Amygdala (tissue), 56 donors: ENCODE measurements around the gene REXO1.

ENCODE experiments used
- DNase-seq, 56 donors: peaks; one replicate each; lab custom pipeline; 2025; lab: John Stamatoyannopoulos, UW

The REXO1 gene

DNA sequence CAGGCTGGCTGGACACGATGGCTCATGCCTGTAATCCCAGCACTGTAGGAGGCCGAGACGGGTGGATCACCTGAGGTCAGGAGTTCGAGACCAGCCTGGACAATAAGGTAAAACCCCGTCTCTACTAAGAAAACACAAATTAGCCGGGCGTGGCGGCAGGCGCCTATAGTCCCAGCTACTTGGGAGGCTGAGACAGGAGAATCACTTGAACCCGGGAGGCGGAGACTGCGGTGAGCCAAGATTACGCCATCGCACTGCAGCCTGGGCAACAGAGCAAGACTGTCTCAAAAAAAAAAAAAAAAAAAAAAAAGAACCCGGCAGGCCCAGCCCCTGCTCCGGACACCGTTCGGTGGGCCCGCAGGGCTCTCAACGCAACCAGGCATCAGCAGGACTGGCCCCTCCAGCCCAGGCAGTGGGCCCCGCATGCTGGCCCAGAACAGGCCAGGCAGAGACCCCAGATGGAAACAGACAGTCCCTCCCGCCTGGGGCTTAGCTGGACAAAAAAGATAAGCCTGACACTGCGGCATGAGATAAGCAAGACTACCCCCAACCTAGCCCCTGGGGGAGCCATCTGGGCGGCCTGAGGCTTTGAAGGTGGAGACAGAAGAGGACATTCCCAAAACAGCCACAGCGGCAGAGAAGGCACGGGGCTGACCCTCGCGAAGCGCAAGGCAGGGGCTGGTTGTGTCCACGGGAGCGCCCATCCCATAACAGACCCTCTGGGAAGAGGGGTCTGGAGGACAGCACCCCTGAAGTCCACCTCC lies 11.6 kb downstream of the REXO1 start:
- DNase-seq = no peak

GRCh38 chr19:1833540-1833939 lies 14.7 kb downstream of the REXO1 start:
- DNase-seq = peak in 26 of 56 donors; percentile 4 to 67 (median 37)

DNA sequence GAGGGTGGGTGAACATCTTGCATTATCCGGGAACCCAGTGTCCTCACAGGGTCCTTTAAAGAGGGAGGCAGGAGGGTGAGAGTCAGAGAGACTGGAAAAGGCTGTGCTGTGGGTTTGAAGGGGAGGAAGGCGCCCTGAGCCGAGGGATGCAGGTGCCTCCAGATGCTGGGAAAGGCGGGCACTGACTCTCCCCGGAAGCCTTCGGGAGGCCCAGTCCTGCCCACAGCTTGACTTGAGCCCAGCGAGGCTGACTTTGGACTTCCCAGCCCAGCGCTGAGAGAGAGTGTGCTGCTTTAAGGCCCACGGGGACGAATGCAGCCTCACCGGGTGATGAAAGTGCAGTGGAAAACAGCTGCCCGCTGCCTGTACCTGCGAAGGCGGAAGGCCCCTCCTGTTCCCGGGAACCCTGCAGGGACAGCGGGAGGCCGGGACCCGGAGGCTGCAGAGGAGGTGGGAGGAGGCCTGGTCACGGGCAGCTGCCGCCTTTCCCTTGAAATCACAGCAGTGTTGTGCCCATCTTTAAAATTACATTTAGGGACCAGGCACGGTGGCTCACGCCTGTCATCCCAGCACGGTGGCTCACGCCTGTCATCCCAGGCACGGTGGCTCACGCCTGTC lies 16.1 kb downstream of the REXO1 start:
- no peak for DNase-seq

GRCh38 chr19:1830978-1831377 lies 17.3 kb downstream of the REXO1 start:
- DNase-seq = no peak

DNA sequence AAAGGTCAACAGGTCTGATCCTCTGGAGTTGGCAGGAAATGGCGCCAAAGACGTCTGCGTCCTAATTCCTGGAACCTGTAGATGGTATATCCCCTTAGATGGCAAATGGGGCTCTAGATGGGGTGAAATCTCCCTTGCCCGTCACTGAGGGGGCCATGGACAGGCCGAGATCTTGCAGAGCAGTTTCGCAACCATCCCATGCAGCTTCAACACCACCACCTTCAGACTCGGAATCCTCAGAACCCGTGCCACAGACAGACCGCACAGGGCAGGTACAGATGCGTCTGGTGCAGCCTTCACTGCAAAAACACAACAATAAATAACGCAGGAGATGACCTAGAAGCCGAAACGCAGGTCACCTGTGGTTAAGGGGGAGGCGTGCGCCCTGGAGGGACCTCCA lies 17.7 kb downstream of the REXO1 start:
- DNase-seq = no peak

DNA sequence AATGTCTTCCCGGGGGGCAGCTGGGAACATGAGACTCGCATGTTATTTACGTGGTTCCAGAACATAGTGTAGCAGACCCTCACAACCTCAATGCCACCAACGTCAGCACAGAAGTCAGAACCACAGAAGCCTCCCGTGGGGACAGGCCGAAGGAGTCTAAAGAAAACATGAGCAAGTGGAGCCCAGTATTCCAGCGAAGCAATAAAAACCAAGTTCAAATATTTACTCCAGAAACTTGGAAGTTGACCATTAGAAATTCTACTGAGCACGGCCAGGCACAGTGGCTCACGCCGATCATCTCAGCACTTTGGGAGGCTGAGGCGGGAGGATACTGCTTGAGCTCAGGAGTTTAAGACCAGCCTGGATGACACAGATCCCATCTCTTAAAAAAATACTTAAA lies 18.3 kb downstream of the REXO1 start:
- DNase-seq = no peak

DNA sequence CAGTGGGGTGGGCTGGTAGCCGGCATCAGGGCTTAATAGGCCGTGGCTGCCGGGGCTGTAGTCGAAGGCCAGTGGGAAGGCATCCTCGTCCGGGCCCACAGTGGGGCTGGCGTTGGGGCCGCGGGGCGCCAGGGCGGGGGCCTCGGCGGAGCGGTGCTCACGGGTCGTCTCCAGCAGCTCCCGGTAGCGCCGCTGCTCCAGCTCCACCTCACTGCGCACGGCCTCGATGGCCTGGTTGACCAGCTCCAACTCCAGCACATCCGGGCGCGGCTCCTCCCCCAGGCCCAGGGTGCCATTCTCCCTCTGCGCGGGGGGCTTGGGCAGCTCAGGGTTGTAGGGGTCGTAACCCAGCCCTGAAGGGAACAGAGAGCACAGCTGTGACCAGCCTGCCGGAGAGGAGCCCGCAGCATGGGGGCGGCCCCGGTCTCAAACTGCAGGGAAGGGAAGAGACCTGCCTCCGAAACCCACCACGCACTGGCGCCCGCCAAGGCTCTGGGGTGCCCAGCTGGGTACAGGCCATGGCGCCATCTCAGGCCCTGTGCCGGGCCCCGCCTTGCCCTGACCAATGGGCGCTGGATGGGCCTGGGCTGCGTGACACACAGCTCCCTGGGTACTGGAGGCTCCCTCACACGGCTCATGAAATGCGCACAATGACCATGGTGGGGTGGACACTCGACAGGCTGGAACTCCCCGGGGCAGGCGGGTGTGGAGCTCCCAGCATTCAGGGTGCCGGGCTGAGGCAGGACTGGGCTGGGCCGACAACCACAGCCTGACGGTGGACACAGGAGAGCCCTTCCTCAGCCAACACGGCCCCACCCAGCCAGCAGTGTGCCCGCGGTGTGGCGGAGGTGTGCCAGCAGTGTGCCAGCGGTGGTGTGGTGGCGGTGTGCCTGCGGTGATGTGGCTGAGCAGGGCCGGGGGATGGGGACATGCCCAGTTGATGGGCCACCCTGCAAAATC lies 19.7 kb downstream of the REXO1 start:
- no peak for DNase-seq

GRCh38 chr19:1827566-1828278 lies 20.6 kb downstream of the REXO1 start:
- no peak for DNase-seq

GRCh38 chr19:1826557-1827521 lies 21.4 kb downstream of the REXO1 start:
- DNase-seq = no peak

- DNase-seq = peak in 50 of 56 donors; percentile 3 to 80 (median 38)
These were observed 22.2 kb downstream of the REXO1 start for GRCh38 chr19:1825909-1826556.

- DNase-seq = no peak
These were observed 24.0 kb downstream of the REXO1 start for GRCh38 chr19:1824252-1824622.

DNA sequence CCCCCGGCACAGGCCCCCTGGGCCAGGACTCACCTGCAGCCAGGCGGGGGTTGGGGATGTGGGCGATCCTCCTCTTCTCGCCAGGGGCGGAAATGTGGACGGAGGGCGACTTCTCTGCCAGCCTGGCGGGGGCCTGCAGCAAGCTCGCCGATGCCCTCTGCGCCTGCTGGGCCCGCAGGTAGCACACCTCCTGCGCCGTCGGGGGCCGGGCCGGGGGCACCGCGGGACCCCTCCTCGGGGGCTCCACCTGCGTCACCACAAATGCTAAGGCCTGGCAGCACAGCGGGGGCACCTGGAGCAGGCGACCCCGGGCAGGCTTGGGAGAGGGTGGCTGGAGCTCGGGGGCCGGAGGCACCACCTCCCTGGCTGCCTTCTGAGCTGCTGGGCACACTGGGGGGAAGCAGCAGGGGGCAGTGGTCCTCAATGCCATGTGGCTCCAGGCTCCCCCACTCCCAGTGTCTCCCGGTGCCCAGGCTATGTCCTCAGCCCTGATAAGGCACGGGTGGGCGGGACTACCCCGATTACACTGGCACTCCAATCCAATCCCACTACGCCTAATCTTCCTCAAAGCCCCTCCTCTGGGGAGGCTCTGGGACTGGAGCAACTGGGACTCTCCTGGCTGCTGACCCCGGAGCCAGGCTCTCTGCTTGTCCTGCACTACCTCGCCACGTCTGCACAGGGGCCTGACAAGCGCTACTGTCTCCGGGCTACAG lies 24.6 kb downstream of the REXO1 start:
- DNase-seq = no peak

DNA sequence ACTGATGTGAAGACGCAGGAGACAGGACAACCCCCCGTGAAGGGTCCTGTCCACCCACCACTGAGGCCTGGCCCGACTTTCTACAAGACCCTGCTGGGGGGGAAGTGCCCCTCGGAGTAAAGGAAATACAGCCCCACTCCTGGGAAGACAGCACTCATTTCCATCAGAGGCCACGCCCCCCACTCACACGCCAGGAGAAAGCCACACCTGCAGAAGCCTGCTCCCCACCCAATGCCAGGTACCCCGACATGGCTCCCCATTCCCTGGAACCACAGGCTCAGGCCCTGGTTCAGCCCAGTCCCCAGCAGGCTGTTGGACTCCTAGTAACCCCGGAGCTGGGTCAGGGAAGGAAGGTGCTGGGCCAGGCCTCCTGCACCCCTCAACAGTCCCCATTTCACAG lies 25.3 kb downstream of the REXO1 start:
- DNase-seq = no peak

DNA sequence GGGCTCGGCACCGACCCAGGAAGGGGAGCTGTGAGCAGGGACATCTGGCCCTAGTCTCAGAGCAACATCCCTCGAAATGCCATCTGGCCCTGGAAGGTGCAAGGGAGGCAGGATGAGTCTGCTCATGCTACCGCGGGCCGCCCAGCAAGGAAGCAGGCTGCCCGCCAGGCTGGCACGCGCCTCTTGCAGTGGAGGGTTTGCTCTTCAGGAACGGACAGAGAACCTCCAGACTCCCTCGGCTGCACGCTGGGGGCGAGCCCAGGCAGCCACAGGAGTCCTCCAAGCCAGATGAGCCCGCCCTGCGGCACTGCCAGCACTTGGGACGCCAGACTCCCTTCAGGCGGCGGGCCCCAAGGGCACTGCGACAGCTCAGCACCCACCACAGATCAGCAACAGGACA lies 26.1 kb downstream of the REXO1 start:
- no peak for DNase-seq

DNA sequence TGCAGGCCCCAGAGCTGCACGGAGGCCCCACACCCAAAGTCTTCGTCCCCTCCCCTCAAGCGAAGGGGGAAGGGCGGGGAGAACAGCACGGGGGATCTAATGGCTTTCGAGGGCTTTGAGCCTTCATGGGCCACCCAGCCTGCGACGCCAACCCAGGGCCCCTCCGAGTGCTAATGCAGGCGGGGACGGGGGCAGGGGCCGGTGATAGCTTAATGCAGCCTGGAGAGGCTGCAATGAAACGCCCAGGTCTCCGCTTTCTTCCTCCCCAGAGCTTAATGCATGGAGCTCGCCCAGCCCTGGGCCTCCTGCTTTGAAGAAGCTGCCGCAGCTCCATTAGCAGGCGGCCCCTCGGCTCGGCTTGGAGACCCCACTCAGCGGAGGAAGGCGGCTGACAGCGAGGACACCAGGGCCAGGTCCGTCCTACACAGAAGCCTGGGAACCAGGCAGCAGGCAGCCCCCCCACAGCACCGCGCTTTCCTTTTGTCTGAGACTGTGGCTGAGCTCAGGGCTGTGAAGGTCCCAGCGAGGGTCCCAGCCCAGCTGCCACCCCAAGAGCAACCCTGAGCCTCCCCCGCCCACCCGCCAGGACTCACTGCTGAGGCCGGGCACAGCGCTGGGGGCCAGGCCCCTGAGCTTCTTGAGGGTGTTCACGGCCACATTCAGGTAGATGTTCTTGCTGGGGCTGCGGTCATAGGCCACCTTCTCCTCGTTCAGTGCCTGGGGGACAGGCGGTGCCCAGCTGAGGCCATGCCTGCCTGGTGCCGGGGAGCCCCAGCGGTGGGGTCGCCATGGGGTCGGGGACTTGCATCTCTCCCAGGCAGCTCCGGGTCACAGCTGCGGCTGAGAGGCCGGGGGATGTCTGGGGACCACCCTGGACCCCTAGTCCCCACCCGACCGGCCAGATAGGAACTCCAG lies 28.7 kb downstream of the REXO1 start:
- no peak for DNase-seq

DNA sequence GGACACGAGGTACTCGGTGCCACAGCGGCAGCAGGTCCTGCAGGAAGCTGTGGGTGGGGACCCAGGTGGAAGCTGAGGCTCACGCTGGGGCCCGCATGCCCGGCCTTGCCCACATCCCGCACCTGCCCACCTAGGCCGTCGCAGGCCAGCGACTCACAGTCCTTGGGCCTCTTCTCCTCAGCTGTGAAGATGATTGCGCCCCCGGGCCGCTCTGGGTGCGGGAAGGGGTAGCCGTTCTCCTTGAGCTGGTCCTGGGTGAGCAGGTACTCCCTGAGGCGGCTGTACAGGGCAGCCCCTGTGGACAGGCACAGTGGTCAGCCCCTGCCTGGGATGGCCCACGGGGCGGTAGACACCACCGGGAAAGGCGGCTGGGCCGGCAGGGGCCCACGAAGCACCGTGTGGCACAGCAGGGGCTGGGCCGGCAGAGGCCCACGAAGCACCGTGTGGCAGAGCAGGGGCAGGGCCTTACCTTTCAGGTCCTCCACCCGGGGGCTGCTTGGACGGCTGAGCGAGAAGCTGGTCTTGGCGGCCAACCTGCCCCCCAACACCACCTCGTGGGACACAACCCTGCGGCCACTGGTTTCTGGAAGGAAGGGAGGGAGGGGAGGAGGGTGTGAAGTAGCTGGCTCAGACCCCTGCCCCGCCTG lies 29.6 kb downstream of the REXO1 start:
- no peak for DNase-seq
